Hematopoietic multipotent progenitor cell treated with erythropoietin and hydrocortisone succinate and interleukin-3 and kit ligand, for 6 days (in vitro differentiated cells): ENCODE data around the gene EXOSC7.
A peak's percentile ranks its signal among the peaks of the same experiment; 100 is the strongest.
"Not testable (repeated sequence)": the region's sequence is repeated elsewhere in the genome, so short reads cannot be mapped to it uniquely, and the experiment has no call there.

Experiments used
- DNase-seq: peaks from one replicate; pipeline ENCODE4 v3.0.0-alpha.2; 2015

The EXOSC7 gene

DNA sequence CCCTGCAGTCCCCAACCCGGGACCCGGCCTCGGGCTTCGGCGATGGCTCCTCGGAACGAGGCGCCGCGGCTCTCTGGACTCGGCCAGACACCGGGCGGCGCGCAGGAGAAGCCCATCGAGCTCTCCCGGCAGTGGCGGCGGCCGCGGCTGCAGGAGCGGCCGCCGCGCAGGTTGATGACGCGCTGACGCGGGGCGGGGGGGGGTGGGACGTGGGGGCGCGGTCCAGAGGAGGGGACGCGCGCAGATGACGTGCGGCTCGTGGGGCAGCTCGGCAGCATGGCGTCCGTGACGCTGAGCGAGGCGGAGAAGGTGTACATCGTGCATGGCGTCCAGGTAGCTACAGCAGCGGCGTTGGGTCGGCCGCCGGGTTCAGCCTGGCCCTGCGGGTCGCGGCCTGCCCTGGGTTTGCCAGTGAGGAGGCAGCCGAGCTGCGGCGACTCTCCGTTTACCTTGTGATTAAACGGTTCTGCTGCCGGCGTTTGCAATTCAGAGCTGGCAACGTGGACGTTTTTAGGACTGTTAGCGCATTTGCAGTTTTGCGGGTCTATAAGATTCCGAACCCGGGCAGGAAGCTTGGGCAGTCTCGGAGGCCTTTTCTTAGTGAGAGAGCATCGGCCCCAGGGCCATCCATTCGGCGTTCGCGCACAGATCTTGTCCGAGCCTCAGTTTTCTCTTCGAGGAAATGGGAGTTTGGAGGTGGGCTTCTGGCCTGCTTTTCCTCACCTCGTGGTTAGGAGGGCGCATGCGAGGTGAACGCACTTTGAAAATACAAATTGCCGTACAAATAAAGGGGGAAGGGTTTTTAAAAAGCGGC lies at the start of gene EXOSC7, which contains the start of gene ZDHHC3:
Gene EXOSC7 (plus strand): TSS at position 243 of the 814 bp plus-strand sequence. CDS start 34 bp downstream, at position 277.
Gene ZDHHC3 (minus strand): TSS at position 173 of the 814 bp plus-strand sequence. CDS start 16,738 bp downstream, outside the sequence.
- DNase-seq, result peak; percentile 91

GRCh38 chr3:44926921-44927320 lies 49.1 kb upstream of the EXOSC7 start:
- DNase-seq, result peak; percentile 95

- DNase-seq, result peak; percentile 62
Observed at GRCh38 chr3:44927371-44927770, 48.7 kb upstream of the EXOSC7 start.

- DNase-seq, result no peak
Observed at GRCh38 chr3:44929782-44930181, 46.3 kb upstream of the EXOSC7 start.

GRCh38 chr3:44930911-44931310 lies 45.1 kb upstream of the EXOSC7 start:
- DNase-seq, result no peak

GRCh38 chr3:44931791-44932190 lies 44.3 kb upstream of the EXOSC7 start:
- no peak for DNase-seq

GRCh38 chr3:44932271-44932670 lies 43.8 kb upstream of the EXOSC7 start:
- no peak for DNase-seq

DNA sequence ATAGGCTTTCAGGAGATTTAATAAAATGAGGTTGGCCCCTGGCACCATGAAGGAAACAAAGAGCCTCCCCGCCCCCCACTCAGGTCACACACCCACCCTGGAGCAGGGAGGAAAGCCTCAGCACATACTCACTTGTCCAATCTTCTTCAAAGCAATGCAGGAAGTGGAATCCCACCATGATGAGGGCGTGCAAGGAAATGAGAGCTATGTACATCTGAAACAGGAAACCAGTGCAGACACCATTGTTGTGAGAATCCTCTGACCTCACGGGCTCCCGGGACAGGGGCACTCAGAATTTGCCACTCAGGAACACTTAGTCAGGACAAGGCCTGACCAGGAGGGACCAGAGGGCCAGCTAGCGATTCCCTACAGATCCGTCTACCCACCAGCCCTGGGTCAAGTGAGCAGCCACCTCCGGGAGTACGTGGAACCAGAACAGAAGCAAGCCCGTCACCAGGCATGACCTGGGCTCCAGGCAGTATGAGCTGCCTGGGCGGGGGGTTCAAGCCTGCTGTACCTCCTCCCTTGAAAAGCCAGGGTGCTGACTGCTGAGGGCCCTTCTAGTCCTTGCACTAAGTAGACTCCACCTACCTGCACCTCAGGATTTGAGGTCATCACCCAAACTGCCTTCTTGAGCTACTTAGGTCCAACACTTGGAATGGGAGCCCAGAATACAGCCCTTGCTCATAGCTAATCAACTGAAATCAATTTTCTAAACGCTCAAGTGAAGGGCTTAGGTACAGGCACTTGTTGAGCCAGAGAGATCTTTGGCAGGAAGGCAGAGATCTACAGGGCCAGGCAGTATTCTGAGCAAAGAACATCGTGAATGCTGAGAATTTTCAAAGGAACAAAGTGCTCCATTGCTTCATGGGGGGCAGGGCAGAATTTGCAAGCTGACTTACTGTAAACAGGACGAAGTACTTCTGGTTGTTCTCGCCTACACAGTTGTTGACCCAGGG lies 42.8 kb upstream of the EXOSC7 start:
- no peak for DNase-seq

GRCh38 chr3:44939581-44940036 lies 36.4 kb upstream of the EXOSC7 start:
- DNase-seq, result no peak

DNA sequence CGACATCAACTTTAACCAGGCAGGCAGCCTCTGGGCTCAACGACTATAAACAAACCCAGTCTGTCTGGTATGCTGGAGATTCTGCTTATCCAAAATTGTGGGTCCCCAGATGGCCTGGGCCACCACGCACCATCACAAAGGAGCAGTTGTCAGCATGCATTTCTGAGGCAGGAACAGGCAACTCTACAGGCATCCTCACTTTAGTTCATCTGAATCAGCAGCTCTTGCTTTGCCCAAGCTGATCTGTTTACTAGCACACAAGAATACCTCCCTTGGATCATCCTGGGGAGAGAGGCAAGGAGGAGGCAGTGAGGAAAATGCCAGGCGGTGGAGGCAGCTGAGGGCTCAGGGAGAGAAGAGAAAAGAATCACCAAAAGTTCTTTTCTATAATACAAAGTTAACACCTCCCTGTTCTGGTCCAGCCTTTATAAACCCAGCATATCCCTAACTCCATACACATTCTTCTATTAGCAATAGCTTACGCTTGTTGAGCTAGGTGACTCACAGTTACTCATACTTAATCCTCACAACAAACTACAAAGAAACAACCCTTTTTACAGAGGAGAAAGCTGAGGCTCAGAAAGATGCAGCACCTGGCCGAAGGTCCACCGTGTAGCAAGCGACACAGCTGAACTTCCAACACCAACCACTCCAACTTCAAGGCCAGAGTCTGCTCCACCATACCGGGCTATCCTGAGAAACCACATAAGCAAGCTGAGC lies 33.7 kb upstream of the EXOSC7 start:
- DNase-seq, result no peak

DNA sequence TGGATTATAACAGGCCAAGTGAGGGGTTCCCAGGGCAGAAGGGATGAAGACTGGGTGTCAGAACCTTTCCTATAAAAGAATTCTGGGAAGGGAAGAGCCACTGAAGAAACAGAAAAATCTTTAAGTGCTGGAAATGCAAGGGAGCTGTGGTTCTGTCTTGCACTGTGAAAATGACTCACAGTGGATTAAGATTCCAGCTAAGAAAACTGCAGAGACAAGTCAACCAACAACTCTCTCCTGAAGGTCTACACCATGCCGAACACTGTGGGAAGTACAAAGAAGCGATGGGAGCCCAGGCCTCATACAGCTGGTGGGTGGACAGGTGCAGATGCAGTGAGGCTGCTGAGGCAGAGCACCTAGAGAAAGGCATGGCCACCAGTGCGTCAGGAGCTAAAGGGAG lies 27.8 kb upstream of the EXOSC7 start:
- DNase-seq, result no peak

GRCh38 chr3:44949770-44950169 lies 26.3 kb upstream of the EXOSC7 start:
- not testable (repeated sequence) for DNase-seq

DNA sequence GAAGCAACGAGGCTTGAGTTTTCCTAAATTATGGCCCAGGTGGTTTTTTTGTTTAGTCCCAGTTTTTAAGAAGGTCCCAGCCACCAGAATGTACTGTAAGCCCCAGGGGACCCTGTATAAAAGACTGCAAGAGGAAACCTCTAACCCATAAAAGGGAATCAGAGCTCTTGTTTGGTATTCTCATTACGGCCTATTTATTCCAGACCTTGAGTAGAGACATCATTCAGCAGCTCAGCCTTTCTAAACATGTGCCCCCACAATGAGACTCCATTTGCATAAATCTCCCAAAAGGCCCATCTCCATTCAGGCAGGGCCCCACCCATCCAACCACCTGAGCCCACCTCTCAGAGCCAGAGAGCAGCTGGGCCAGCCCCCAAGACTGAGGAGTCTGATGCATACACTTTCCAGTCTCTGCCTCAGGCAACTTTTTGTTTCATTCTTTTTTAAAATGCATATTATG lies 25.7 kb upstream of the EXOSC7 start:
- no peak for DNase-seq

DNA sequence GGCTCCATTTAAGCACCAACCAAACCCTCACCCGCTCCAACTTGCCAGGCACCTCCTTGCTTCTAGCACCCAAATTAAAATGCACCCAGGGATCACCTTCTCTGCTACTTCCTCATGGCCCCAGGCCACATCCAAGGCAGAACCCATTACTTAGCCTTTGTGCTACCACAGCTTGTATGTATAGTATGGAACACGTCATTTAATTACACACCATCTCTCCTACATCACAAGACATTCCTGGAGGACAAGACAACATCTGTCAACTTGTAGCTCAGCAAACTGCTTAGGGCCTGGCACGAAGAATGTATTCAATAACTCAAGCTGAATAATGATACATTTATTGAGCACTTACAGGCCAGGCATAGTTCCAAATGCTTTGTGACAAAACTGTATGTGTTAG lies 23.4 kb upstream of the EXOSC7 start:
- DNase-seq, result no peak

DNA sequence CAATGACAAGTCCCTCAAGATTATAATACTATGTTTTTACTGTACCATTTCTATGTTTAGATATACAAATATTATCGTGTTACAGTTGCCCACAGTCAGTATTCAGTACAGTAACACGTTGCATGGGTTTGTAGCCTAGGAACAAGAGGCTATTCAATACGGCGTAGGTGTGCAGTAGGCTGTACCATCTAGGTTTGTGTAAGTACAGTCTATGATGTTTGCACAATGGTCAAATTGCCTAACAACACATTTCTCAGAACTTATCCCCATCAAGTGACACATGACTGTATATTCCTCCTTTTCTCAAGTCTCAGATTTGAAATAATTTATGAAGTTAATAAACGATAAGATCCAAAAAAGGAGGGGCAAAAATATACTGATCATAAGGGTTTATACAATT lies 21.7 kb upstream of the EXOSC7 start:
- DNase-seq, result no peak

DNA sequence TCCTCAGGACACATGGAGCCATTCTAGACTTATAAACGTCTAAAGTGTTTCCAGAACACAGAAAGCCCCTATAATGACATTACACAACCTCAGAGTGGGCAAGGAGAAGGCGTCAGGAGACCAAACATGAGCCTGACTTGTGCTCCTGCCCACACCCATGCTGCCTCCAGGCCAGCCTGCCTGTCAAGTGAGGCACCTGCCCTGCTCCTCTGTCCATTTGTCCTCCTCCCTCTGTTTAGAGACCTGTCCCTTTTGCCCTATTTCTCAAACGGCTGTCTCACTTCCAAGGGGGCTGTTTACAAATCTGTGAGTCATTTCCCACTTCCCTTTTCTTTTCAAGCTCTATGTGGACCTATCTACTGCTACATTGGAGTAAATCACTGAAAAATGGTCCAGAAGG lies 21.1 kb upstream of the EXOSC7 start:
- peak; percentile 51 for DNase-seq

- DNase-seq, result no peak
Observed at GRCh38 chr3:44955917-44956316, 20.1 kb upstream of the EXOSC7 start.

- DNase-seq, result no peak
Observed at GRCh38 chr3:44957986-44958385, 18.1 kb upstream of the EXOSC7 start.

GRCh38 chr3:44958386-44958785 lies 17.7 kb upstream of the EXOSC7 start:
- no peak for DNase-seq

DNA sequence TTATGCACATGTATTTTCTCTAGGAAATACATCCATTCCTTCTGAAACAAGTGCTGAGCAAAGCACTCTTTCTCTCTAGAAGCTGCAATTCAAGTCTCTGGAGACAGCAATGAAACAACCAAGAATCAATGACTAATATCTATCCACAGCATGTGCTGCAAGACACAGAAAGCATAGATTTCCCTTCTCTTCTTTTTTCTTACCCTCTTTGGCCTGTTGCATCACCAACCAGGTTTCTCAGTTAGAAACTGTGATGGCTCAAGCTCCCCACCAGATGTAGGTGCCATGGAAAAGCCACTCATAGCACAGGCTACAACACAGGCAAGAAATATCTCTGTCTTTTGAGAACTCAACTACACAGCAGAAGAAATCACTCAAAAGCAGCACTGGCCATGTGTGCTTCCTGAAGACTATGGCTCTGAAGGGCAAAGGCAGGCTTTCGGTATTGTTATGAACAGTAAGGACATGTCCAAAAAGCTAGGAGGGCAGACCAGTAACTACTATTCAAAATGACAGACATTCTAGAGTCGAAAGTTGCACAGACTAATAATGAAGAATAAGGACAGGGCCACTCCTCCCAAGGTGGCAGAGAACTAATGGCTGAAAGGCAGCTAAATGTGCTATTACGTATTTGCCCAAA lies 15.5 kb upstream of the EXOSC7 start:
- DNase-seq, result no peak

DNA sequence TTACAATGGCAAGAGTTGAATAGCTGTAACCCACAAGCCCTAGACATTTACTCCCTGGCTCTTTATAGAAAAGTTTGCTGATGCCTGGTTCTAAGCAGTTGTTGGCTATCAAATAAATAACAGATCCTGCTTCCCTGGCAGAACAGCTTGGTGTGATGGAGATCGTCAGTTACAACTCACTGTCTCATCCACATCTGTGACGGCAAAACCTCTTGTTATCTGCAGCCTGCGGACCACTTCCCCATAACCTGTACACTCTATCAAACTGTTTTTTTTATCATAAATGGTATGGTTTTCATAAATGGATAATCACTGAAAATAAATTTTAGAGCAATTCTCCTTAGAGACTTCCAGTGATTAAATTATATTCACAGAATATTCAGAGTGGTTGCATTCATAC lies 14.2 kb upstream of the EXOSC7 start:
- DNase-seq, result peak; percentile 53
